HepG2 (cell line): ENCODE results near the gene LYPLA2. TPM values are rescaled to one million over a fixed set of nuclear protein-coding genes. Genes with fewer than 3 reads are reported as not detected.

Source experiments
- MNT ChIP-seq: fragments of 450-650 bp; IDR thresholded peaks from 2 replicates; pipeline ENCODE4 v1.6.1; 2016
- MYC ChIP-seq: sonication (generic); formaldehyde crosslinking; IDR thresholded peaks from 2 replicates; pipeline ENCODE4 v1.9.0; 2021; ENCODE audit warnings: missing genetic modification reagents, borderline replicate concordance
- POLR2A ChIP-seq, 2 experiments: IDR thresholded peaks; 2 replicates each; pipeline ENCODE4 v1.6.1; 2011; ENCODE audit warnings: low read depth in 2 of 2, low read length in 2 of 2, mild to moderate bottlenecking in 1 of 2, moderate library complexity in 1 of 2; ENCODE audit not compliant: insufficient read depth in 1 of 2
- SNAPC2 ChIP-seq: sonication (generic); formaldehyde crosslinking; IDR thresholded peaks from 2 replicates; pipeline ENCODE4 v1.8.1; 2022; ENCODE audit warnings: mild to moderate bottlenecking, missing genetic modification reagents
- ZBTB49 ChIP-seq: sonication (generic); formaldehyde crosslinking; IDR thresholded peaks from 2 replicates; pipeline ENCODE4 v1.4.0; 2020; ENCODE audit warnings: missing genetic modification reagents, borderline replicate concordance
- ZFP1 ChIP-seq: IDR thresholded peaks from 2 replicates; pipeline ENCODE4 v1.6.1; 2016
- ZNF24 ChIP-seq: fragments of 450-650 bp; IDR thresholded peaks from 2 replicates; pipeline ENCODE4 v1.6.1; 2017; ENCODE audit warnings: antibody characterized with exemption, mild to moderate bottlenecking
- ZNF549 ChIP-seq: sonication (generic); formaldehyde crosslinking; IDR thresholded peaks from 2 replicates; pipeline ENCODE4 v1.5.0; 2020; ENCODE audit warnings: missing genetic modification reagents
- ZNF83 ChIP-seq: sonication (generic); formaldehyde crosslinking; IDR thresholded peaks from 2 replicates; pipeline ENCODE4 v1.4.0; 2020; ENCODE audit warnings: missing genetic modification reagents, mild to moderate bottlenecking, borderline replicate concordance
- polyA plus RNA-seq, 8 experiments: library from polyadenylated mRNA; depleted of rRNA in 3 of 8; stranded (reverse) in 7 of 8; unstranded in 1 of 8; fragments of >200 nt; fragmentation: Illumina TruSeq in 4 of 8; extraction: Trizol in 4 of 8; gene quantifications; 2 replicates each; pipeline versions ENCODE4 v1.2.1 to v1.2.3, GENCODE V29; 2011 to 2016; ENCODE audit warnings: low read depth in 4 of 8, missing spikeins in 1 of 8, mixed read lengths in 1 of 8; ENCODE audit not compliant: insufficient read depth in 1 of 8
- total RNA-seq, 5 experiments: library from RNA; depleted of rRNA; stranded (reverse); fragments of >200 nt; fragmentation: Illumina TruSeq; extraction: Trizol; gene quantifications; 2 replicates each; pipeline ENCODE4 v1.2.3, GENCODE V29; 2016; ENCODE audit warnings: low read depth in 1 of 5

The LYPLA2 gene
- total and polyA plus RNA-seq, 2 of the 13 experiments (the other 11 are each of a cell fraction or from before 2014, with no cell fraction given): 72.1 to 73.2 TPM

- TF ChIP-seq MNT (no peak), POLR2A (IDR thresholded peaks at IDR 0.05; ENCODE audit: insufficient read depth in 1 of 2, low read depth in 2 of 2, low read length in 2 of 2) (no peak), SNAPC2 (CRISPR knock-in tag) (0 out of 2 replicates have a peak, but pooled peaks have one; percentile 11), MYC (no peak; the same call in 1 of the 2 replicates), ZBTB49 (CRISPR knock-in tag) (no peak), ZNF83 (CRISPR knock-in tag) (no peak), ZNF549 (no peak), ZNF24 (no peak), ZFP1 (CRISPR knock-in tag) (no peak)
These were observed 637 bp downstream of the LYPLA2 start (continued) for GRCh38 chr1:23791516-23792047.
